Activated T-cell treated with anti-CD3 and anti-CD28 coated beads, Interleukin-2, amount 50 U/mL, for 24 hours (primary cell): ENCODE measurements around the gene ITGA3.
A peak's percentile ranks its signal among the peaks of the same experiment; 100 is the strongest.

ENCODE experiments used
- DNase-seq: peaks from one replicate; pipeline ENCODE4 v3.0.0-alpha.2; 2020
- H3K27ac Mint-ChIP-seq: 2 replicates; pipeline ENCODE4 v1.8.0; 2020; ENCODE audit warnings: mild to moderate bottlenecking, mixed read lengths
- H3K27me3 Mint-ChIP-seq: 2 replicates; pipeline ENCODE4 v1.8.0; 2020; ENCODE audit warnings: mixed read lengths
- H3K36me3 Mint-ChIP-seq: 2 replicates; pipeline ENCODE4 v1.8.0; 2020; ENCODE audit warnings: low read depth, mixed read lengths
- H3K4me1 Mint-ChIP-seq: 2 replicates; pipeline ENCODE4 v1.8.0; 2020; ENCODE audit warnings: low read depth, mixed read lengths
- H3K4me3 Mint-ChIP-seq: 2 replicates; pipeline ENCODE4 v1.8.0; 2020; ENCODE audit warnings: mild to moderate bottlenecking, moderate library complexity, mixed read lengths
- H3K9me3 Mint-ChIP-seq: 2 replicates; pipeline ENCODE4 v1.8.0; 2020; ENCODE audit warnings: mixed read lengths

ITGA3 gene

GRCh38 chr17:50043290-50044148 lies 12.4 kb upstream of the ITGA3 start:
- H3K4me1 Mint-ChIP-seq, result peaks cover 9% of the 10 kb centered on the region
- H3K4me3 Mint-ChIP-seq, result no peak overlapping the region
- no peaks in the 10 kb centered on the region for H3K9me3 Mint-ChIP-seq
- H3K36me3 Mint-ChIP-seq, result no peaks in the 10 kb centered on the region
- H3K27ac Mint-ChIP-seq, result no peak overlapping the region
- peaks cover 5% of the 10 kb centered on the region for H3K27me3 Mint-ChIP-seq
- DNase-seq, result no peak

- H3K27ac Mint-ChIP-seq, result no peak overlapping the region
- no peaks in the 10 kb centered on the region for H3K36me3 Mint-ChIP-seq
- H3K4me3 Mint-ChIP-seq, result no peak overlapping the region
- peaks cover 5% of the 10 kb centered on the region for H3K27me3 Mint-ChIP-seq
- DNase-seq, result no peak
- no peaks in the 10 kb centered on the region for H3K9me3 Mint-ChIP-seq
- H3K4me1 Mint-ChIP-seq, result peaks cover 11% of the 10 kb centered on the region
These were observed 11.4 kb upstream of the ITGA3 start for GRCh38 chr17:50044483-50044882.

- DNase-seq, result no peak
- no peak overlapping the region for H3K27ac Mint-ChIP-seq
- H3K27me3 Mint-ChIP-seq, result peaks cover 5% of the 10 kb centered on the region
- H3K4me1 Mint-ChIP-seq, result peaks cover 14% of the 10 kb centered on the region
- no peaks in the 10 kb centered on the region for H3K36me3 Mint-ChIP-seq
- no peaks in the 10 kb centered on the region for H3K9me3 Mint-ChIP-seq
- no peak overlapping the region for H3K4me3 Mint-ChIP-seq
These were observed 10.8 kb upstream of the ITGA3 start for GRCh38 chr17:50045154-50045553.

GRCh38 chr17:50046179-50046578 lies 9.7 kb upstream of the ITGA3 start:
- peaks cover 24% of the 10 kb centered on the region for H3K4me1 Mint-ChIP-seq
- H3K4me3 Mint-ChIP-seq, result no peak overlapping the region
- no peak overlapping the region for H3K27ac Mint-ChIP-seq
- H3K27me3 Mint-ChIP-seq, result peaks cover 5% of the 10 kb centered on the region
- no peaks in the 10 kb centered on the region for H3K36me3 Mint-ChIP-seq
- H3K9me3 Mint-ChIP-seq, result no peaks in the 10 kb centered on the region
- no peak for DNase-seq

DNA sequence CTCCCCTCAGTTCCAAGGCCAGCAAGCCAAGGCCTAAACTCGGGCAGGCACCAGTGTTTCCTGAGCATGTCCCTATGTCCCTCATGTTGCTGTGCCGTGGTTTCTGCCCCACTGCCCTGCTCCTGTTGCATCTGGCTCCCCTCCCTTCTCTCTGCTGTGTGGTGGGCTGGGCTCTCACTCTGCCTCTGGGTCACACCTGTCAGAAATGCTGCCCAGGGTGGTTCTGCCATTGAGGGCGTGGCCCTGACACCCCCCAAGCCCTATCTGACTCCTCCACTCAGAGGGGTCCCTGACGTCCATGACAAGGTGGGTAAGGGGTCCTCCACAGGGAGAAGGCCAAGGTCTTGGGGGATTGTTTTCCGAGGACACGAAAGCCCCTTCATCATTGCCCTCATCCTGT lies 9.2 kb upstream of the ITGA3 start:
- no peak overlapping the region for H3K4me3 Mint-ChIP-seq
- no peaks in the 10 kb centered on the region for H3K9me3 Mint-ChIP-seq
- H3K4me1 Mint-ChIP-seq, result peaks cover 29% of the 10 kb centered on the region
- peaks cover 5% of the 10 kb centered on the region for H3K27me3 Mint-ChIP-seq
- H3K27ac Mint-ChIP-seq, result no peak overlapping the region
- H3K36me3 Mint-ChIP-seq, result no peaks in the 10 kb centered on the region
- no peak for DNase-seq

GRCh38 chr17:50047083-50047482 lies 8.8 kb upstream of the ITGA3 start:
- Mint-ChIP-seq H3K9me3 (no peaks in the 10 kb centered on the region), H3K4me3 (no peak overlapping the region), H3K27ac (peak overlapping the region; percentile 11), H3K27me3 (peaks cover 5% of the 10 kb centered on the region), H3K36me3 (no peaks in the 10 kb centered on the region), H3K4me1 (peaks cover 33% of the 10 kb centered on the region)
- no peak for DNase-seq

DNA sequence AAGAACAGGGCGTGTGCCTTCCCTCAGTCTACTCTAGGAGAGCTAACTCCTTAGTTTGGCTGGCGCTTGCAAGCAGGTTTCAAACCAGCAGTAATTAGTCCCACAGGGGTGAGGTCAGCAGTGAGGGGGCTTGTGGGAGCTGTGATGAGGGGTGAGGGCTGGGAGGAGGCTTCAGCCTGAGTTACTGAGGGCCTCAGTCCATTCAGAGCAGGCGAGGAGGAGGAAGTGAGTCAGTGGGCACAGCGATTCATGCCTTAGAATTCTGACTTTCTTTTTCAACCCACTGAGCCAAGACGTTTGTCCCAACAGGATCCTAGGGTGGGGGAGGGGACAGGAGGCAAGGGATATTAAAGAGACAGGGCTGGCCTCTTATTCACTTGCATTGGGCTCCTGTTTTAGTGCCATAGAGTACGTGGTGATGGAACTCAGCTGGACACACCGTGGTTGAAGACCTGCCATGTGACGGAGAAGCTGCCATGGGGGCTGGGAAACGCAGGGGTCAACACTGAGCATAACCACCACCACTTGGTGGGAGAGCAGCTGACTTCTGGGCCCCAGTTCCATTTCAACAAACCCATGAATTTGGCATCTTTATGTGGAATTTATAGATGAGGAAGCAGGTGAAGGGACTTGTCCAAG lies 8.3 kb upstream of the ITGA3 start:
- Mint-ChIP-seq H3K27me3 (peaks cover 5% of the 10 kb centered on the region), H3K9me3 (no peaks in the 10 kb centered on the region), H3K4me3 (no peak overlapping the region), H3K27ac (peak overlapping the region; percentile 11), H3K36me3 (no peaks in the 10 kb centered on the region), H3K4me1 (peaks cover 37% of the 10 kb centered on the region)
- no peak for DNase-seq

GRCh38 chr17:50048146-50048720 lies 7.7 kb upstream of the ITGA3 start:
- Mint-ChIP-seq H3K4me1 (peaks cover 39% of the 10 kb centered on the region), H3K9me3 (no peaks in the 10 kb centered on the region), H3K27me3 (peaks cover 7% of the 10 kb centered on the region), H3K36me3 (no peaks in the 10 kb centered on the region), H3K4me3 (no peak overlapping the region), H3K27ac (no peak overlapping the region)
- no peak for DNase-seq

DNA sequence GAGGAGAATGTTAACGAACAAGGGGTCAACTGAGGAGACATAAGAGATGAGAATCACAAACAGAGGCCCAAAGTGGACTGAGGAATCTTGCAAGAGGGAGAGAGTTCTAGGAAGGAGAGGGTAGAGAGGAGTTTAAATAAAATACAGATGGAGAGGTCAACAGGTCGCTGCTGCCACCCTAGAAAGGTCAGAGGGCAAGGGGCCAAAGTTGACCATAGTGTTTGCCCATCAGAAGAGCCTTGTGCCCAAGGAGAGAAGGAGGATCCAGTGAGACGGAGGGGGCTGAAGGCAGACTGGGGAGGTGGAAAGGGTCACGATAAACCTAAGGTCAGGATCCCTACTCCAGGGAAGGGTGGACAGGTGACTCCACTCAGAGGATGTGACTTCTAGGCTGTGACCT lies 6.9 kb upstream of the ITGA3 start:
- H3K36me3 Mint-ChIP-seq, result no peaks in the 10 kb centered on the region
- peaks cover 5% of the 10 kb centered on the region for H3K27me3 Mint-ChIP-seq
- H3K9me3 Mint-ChIP-seq, result no peaks in the 10 kb centered on the region
- no peak for DNase-seq
- H3K4me3 Mint-ChIP-seq, result no peak overlapping the region
- H3K27ac Mint-ChIP-seq, result no peak overlapping the region
- peaks cover 39% of the 10 kb centered on the region for H3K4me1 Mint-ChIP-seq

GRCh38 chr17:50049636-50050035 lies 6.3 kb upstream of the ITGA3 start:
- H3K27me3 Mint-ChIP-seq, result peaks cover 2% of the 10 kb centered on the region
- DNase-seq, result no peak
- no peak overlapping the region for H3K27ac Mint-ChIP-seq
- H3K36me3 Mint-ChIP-seq, result no peaks in the 10 kb centered on the region
- H3K4me3 Mint-ChIP-seq, result no peak overlapping the region
- H3K4me1 Mint-ChIP-seq, result peaks cover 39% of the 10 kb centered on the region
- no peaks in the 10 kb centered on the region for H3K9me3 Mint-ChIP-seq

DNA sequence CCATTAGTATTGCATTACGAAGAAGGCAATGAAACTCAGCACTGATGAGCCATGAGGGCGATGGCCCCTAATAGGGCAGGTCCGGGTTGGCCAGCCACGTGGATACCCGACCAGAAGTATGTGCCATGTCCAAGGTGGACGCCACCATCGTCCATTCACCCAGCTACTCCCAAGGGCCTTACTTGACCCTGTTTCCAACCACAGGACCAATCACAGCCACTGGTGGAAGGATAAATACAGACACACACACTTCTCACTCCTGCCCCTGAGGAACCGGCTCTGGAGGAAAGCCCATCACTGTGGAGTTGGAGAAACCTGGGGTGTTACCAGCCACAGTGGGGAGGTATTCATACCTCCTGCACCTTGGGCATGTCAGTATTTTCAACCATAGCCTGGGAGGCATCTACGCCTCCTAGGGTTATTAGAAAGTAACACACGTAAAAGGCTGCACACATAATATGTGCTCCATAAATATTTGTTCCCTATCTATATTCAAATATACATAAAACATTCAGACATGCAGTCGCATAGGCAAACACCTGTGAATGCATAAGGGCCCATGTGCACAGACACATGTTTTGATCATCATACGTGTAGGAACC lies 5.4 kb upstream of the ITGA3 start:
- Mint-ChIP-seq H3K9me3 (no peaks in the 10 kb centered on the region), H3K27me3 (peaks cover 7% of the 10 kb centered on the region), H3K36me3 (no peaks in the 10 kb centered on the region), H3K4me3 (peak overlapping the region; percentile 18), H3K27ac (peak overlapping the region; percentile 93), H3K4me1 (peaks cover 46% of the 10 kb centered on the region)
- no peak for DNase-seq

DNA sequence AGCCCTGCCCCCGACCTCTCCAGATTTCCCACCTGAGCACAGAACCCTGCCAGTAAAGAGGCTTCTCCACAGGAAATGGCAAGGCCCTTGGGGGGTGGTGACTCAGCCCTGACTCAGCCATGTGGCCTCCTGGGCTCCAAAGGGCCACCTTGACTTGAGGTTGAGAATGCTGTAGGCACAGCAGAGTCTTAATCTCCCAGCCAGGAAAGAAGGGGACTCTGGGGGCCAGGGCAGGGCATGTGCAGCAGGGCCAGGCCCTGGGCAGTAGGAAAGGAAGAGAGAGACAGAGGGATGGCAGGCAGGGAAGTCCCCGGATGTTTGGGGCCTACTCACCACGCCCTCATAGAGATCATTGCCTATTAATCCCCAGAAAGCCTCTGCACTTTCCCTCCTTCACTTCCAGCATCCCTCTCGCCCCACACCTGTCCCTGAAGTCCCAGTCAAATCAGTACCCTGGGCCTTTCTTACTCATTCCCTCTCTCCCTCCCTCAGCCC lies 4.8 kb upstream of the ITGA3 start:
- peak overlapping the region; percentile 18 for H3K4me3 Mint-ChIP-seq
- H3K9me3 Mint-ChIP-seq, result no peaks in the 10 kb centered on the region
- no peaks in the 10 kb centered on the region for H3K36me3 Mint-ChIP-seq
- peak overlapping the region; percentile 93 for H3K27ac Mint-ChIP-seq
- peak; percentile 77 for DNase-seq
- peaks cover 48% of the 10 kb centered on the region for H3K4me1 Mint-ChIP-seq
- H3K27me3 Mint-ChIP-seq, result peaks cover 7% of the 10 kb centered on the region

GRCh38 chr17:50051606-50052005 lies 4.3 kb upstream of the ITGA3 start:
- H3K36me3 Mint-ChIP-seq, result peaks cover 2% of the 10 kb centered on the region
- H3K27ac Mint-ChIP-seq, result peak overlapping the region; percentile 93
- no peak overlapping the region for H3K4me3 Mint-ChIP-seq
- H3K27me3 Mint-ChIP-seq, result peaks cover 7% of the 10 kb centered on the region
- H3K9me3 Mint-ChIP-seq, result no peaks in the 10 kb centered on the region
- H3K4me1 Mint-ChIP-seq, result peaks cover 51% of the 10 kb centered on the region
- no peak for DNase-seq

DNA sequence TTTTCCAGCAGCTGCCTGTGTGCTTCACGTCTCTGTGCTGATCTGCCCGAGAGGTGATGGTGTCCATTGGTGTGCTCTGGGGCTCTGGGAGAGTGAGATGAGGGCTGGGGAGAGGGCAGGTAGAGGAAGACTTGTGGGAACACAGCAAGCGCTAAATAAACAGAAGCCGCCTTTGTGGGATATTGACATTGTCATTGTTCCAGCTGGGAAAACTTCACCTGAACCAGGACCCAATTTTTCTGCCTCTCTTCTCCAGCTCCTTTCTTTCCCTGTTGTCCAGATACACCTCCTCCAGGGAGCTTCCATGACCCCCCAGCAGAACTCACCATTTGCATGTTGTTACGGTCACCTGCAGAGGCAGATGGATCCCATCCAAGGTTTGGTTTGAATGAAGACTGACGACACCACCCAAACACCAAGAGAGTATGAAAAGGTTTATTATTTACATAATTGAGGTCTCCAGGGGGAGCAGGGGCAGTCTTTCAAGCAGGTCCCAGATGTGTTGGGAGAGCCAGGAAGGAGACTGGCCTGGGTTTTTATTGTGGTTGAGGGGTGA lies 3.6 kb upstream of the ITGA3 start:
- Mint-ChIP-seq H3K4me1 (peaks cover 54% of the 10 kb centered on the region), H3K4me3 (no peak overlapping the region), H3K9me3 (no peaks in the 10 kb centered on the region), H3K27ac (no peak overlapping the region), H3K27me3 (peaks cover 7% of the 10 kb centered on the region), H3K36me3 (peaks cover 3% of the 10 kb centered on the region)
- no peak for DNase-seq
